LNCaP clone FGC (cell line): ENCODE measurements around the gene CLIC6.

Experiments
- DNase-seq: peaks from one replicate; pipeline ENCODE4 v3.0.0-alpha.2; 2011; ENCODE audit warnings: low read depth
- H3K4me3 ChIP-seq: 2 replicates; pipeline ENCODE4 v1.5.1; 2011; ENCODE audit warnings: mild to moderate bottlenecking, low read depth, low read length, control low read depth
- CTCF ChIP-seq: IDR thresholded peaks from 2 replicates; pipeline ENCODE4 v1.5.1; 2012; ENCODE audit warnings: mild to moderate bottlenecking; ENCODE audit not compliant: control insufficient read depth, insufficient read depth; ENCODE audit errors: extremely low read depth

Gene CLIC6

DNA sequence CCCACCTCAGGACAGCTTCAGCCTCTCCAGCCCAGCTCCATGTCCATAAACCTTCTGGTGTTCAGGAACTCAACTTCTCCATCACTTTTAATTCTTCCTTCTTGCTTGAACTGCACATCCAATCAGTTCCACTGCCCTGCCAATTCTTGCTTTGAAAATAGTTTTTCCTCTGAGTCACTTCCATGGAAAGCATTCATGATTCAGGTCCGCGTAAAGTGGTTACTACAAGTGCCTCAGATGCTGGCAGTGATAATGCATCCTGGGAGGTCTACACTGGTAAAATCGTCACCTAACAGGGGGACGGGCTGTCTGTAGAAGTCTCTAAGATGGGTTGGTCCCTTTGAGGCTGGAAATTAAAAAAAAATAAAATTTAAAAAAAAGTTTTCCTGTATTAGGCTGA, 27.9 kb upstream of the CLIC6 start:
- H3K4me3 ChIP-seq, result no peak overlapping the region
- TF ChIP-seq CTCF, result no peak
- no peak for DNase-seq

DNA sequence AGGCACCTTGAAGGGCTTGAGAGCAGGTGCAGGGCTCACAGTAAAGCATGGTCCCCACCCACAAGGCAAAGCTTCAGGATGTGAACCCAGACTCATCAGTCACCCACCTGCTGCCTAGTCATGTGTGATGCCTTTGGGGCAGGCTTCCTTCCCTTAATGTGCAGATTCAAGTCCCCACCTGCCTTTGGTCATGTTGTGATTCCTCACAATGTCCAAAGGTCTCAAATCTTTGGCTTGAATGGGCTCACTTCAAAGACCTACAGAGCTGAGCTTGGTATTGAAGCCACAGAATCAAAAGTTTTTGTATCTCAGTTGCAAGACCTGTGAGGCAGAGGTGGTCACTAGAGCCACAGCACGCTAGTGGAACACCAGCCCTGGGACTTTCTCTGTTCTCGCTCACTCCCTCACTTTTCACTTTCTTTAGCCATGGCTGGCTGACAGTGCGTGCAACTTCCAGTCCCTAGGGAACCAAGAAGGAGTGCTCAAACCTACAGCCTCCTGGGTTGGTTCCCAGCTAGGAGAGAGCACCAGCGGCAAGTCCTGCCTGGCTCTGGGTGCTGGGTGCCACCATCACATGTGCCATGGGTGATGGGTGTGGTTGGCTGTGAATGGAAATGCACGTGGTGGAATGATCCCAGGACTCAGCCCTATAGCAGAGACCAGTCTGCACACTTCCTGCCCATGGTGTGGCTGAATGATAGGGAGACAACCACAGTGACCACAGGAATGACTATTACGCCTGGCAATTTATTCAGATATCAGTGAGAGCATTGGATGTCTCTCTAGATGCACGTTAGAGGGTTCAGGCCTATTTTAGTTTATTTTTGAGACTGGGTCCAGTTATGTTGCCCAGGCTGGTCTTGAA, 26.4 kb upstream of the CLIC6 start:
- no peak for DNase-seq
- no peak for TF ChIP-seq CTCF
- H3K4me3 ChIP-seq, result no peak overlapping the region

DNA sequence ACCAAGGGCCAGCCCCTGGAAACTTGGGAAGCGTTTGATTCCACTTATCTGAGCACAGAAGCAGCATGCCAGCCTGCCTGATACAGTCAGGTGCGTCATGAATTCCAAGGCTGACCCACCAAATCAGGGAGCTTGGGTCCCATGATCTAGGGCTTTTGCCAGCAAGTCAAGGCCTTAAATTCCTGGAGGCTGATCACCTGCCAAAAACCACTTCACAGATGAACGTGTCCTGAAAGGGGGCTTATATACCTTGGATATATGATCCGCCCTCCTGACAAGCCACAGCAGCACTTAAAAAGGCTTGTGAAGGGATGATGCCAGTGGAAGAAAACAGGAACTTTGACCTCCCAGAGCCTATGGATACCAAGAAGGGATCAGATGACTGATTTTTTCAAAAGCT, 24.0 kb upstream of the CLIC6 start:
- H3K4me3 ChIP-seq, result no peak overlapping the region
- DNase-seq, result no peak
- no peak for TF ChIP-seq CTCF

DNA sequence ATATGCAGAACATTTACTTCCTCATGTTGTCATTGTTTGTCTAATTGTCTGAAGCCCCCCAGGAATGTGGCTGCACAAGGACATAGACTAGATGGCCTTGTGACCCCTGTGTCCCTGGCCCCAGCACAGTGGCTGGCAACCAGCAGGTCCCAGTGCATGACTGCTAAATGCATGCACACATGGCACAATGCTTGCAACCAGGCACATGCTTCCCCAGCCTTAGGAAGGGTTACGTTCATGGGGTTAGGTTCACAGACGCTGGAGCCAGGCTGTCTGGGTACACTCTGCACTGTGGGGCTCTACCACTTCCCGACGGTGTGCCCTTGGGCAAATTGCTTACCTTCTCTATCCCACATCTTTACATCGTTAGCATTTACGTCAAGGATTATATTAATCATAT, 21.2 kb upstream of the CLIC6 start:
- no peak for TF ChIP-seq CTCF
- no peak overlapping the region for H3K4me3 ChIP-seq
- DNase-seq, result no peak

DNA sequence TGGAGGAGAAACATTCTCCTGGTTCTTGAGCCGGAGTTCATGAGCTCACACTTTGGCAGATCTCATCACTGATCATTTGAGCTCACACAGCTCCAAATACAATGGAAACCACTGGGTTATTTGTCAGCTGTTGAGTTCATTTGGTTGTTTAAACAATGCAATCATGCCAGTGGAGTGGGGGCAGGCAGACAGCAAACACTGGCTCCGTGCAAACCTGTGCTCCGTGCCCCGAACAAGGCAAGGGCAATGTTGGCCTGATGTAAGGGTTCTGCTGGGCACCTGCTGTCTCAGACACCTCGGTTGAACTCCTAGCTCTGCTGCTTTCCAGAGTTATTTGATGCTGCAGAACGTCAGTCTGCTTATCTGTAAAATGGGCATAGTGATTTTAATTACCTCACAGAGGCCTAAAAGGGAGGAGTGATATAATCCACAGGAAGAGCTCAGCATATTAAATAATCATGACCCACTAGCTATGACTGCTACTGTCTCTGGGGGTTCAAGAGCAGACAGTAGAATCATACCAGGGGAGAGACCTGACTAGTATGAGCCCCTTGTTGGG, 20.0 kb upstream of the CLIC6 start:
- no peak overlapping the region for H3K4me3 ChIP-seq
- TF ChIP-seq CTCF, result no peak
- DNase-seq, result no peak

DNA sequence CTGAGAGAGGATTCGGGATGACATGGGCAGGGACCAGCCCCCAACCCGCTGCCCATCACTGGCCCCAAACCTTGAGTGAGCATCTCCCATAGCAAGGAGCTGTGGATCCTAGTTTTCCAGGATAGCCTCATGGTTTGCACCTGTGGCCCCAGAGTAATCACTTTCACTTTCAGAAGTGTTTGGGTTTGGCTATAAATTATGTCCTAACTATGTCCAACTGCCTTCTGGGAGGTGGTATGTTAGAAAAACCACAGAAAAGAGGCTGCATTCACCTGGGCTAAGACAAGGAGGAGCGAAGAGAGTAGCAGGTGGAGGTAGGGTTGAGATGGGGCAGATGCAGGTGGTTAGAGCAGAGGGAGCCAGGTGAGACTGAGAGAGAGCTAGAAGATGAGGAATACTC, 19.4 kb upstream of the CLIC6 start:
- no peak for TF ChIP-seq CTCF
- H3K4me3 ChIP-seq, result no peak overlapping the region
- DNase-seq, result no peak
